ENCODE measurements around the gene PFAS. TPM values are rescaled to one million over a fixed set of nuclear protein-coding genes. Genes with fewer than 3 reads are reported as not detected.

PFAS gene
- total RNA-seq, 1 experiment from 2014 or later = 246 TPM

- no peak for TF ChIP-seq SOX15 (CRISPR knock-in tag; IDR thresholded peaks at IDR 0.05)
- peak; percentile 100 for TF ChIP-seq MYBL2 (CRISPR knock-in tag; IDR thresholded peaks at IDR 0.05)
- no peak for TF ChIP-seq ZNF396 (CRISPR knock-in tag; IDR thresholded peaks at IDR 0.05; ENCODE audit: borderline replicate concordance)
- TF ChIP-seq MAX (CRISPR knock-in tag; IDR thresholded peaks at IDR 0.05) = peak; percentile 98
- peak; percentile 90; the same call in 1 of the 2 replicates for TF ChIP-seq NR3C1 (CRISPR knock-in tag; conservative IDR thresholded peaks at IDR 0.05; ENCODE audit: low read depth)
- peak; percentile 39; the same call in 1 of the 2 replicates for TF ChIP-seq SMAD4 (CRISPR knock-in tag; IDR thresholded peaks at IDR 0.05)
- TF ChIP-seq NFYB (CRISPR knock-in tag; conservative IDR thresholded peaks at IDR 0.05; ENCODE audit: low read depth) = peak; percentile 83
- TF ChIP-seq RELA (CRISPR knock-in tag; IDR thresholded peaks at IDR 0.05; ENCODE audit: borderline replicate concordance) = peak; percentile 84; the same call in 1 of the 2 replicates
- TF ChIP-seq JAZF1 (CRISPR knock-in tag; IDR thresholded peaks at IDR 0.05) = no peak
- TF ChIP-seq NFE2L1 (CRISPR knock-in tag; IDR thresholded peaks at IDR 0.05) = peak; percentile 97
- no peak for TF ChIP-seq ELF4 (CRISPR knock-in tag; IDR thresholded peaks at IDR 0.05; ENCODE audit: low read depth)
- TF ChIP-seq ZNF671 (CRISPR knock-in tag; IDR thresholded peaks at IDR 0.05) = no peak
- TF ChIP-seq FOXP1 (CRISPR knock-in tag; IDR thresholded peaks at IDR 0.05; ENCODE audit: borderline replicate concordance) = peak; percentile 95
- TF ChIP-seq, protein P1, sequence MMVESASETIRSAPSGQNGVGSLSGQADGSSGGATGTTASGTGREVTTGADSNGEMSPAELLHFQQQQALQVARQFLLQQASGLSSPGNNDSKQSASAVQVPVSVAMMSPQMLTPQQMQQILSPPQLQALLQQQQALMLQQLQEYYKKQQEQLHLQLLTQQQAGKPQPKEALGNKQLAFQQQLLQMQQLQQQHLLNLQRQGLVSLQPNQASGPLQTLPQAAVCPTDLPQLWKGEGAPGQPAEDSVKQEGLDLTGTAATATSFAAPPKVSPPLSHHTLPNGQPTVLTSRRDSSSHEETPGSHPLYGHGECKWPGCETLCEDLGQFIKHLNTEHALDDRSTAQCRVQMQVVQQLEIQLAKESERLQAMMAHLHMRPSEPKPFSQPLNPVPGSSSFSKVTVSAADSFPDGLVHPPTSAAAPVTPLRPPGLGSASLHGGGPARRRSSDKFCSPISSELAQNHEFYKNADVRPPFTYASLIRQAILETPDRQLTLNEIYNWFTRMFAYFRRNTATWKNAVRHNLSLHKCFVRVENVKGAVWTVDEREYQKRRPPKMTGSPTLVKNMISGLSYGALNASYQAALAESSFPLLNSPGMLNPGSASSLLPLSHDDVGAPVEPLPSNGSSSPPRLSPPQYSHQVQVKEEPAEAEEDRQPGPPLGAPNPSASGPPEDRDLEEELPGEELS (CRISPR knock-in tag; IDR thresholded peaks at IDR 0.05) = peak; percentile 90
- TF ChIP-seq OVOL2 (CRISPR knock-in tag; IDR thresholded peaks at IDR 0.05; ENCODE audit: borderline replicate concordance) = no peak
- TF ChIP-seq CBFB (CRISPR knock-in tag; IDR thresholded peaks at IDR 0.05; ENCODE audit: low read depth) = peak; percentile 93
- TF ChIP-seq RORB (CRISPR knock-in tag; IDR thresholded peaks at IDR 0.05) = no peak
- TF ChIP-seq AR (CRISPR knock-in tag; IDR thresholded peaks at IDR 0.05) = no peak
- peak; percentile 26 for TF ChIP-seq USF2 (CRISPR knock-in tag; IDR thresholded peaks at IDR 0.05)
- TF ChIP-seq CREM (CRISPR knock-in tag; IDR thresholded peaks at IDR 0.05) = peak; percentile 84
- TF ChIP-seq FOXJ3 (CRISPR knock-in tag; IDR thresholded peaks at IDR 0.05; ENCODE audit: borderline replicate concordance) = no peak
- TF ChIP-seq ZMAT4 (CRISPR knock-in tag; IDR thresholded peaks at IDR 0.05) = no peak
- TF ChIP-seq, protein P2, sequence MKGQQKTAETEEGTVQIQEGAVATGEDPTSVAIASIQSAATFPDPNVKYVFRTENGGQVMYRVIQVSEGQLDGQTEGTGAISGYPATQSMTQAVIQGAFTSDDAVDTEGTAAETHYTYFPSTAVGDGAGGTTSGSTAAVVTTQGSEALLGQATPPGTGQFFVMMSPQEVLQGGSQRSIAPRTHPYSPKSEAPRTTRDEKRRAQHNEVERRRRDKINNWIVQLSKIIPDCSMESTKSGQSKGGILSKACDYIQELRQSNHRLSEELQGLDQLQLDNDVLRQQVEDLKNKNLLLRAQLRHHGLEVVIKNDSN (CRISPR knock-in tag; IDR thresholded peaks at IDR 0.05) = 0 out of 2 replicates have a peak, but pooled peaks have one; percentile 68
- TF ChIP-seq, protein P3, sequence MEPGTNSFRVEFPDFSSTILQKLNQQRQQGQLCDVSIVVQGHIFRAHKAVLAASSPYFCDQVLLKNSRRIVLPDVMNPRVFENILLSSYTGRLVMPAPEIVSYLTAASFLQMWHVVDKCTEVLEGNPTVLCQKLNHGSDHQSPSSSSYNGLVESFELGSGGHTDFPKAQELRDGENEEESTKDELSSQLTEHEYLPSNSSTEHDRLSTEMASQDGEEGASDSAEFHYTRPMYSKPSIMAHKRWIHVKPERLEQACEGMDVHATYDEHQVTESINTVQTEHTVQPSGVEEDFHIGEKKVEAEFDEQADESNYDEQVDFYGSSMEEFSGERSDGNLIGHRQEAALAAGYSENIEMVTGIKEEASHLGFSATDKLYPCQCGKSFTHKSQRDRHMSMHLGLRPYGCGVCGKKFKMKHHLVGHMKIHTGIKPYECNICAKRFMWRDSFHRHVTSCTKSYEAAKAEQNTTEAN (CRISPR knock-in tag; IDR thresholded peaks at IDR 0.05) = peak; percentile 85
- peak; percentile 33; the same call in 1 of the 2 replicates for TF ChIP-seq ZNF317 (CRISPR knock-in tag; IDR thresholded peaks at IDR 0.05; ENCODE audit: borderline replicate concordance, low read depth)
- TF ChIP-seq, protein P4, sequence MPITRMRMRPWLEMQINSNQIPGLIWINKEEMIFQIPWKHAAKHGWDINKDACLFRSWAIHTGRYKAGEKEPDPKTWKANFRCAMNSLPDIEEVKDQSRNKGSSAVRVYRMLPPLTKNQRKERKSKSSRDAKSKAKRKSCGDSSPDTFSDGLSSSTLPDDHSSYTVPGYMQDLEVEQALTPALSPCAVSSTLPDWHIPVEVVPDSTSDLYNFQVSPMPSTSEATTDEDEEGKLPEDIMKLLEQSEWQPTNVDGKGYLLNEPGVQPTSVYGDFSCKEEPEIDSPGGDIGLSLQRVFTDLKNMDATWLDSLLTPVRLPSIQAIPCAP (CRISPR knock-in tag; IDR thresholded peaks at IDR 0.05) = peak; percentile 72; the same call in 1 of the 2 replicates
- TF ChIP-seq FOXK1 (CRISPR knock-in tag; IDR thresholded peaks at IDR 0.05) = peak; percentile 82
- TF ChIP-seq E2F1 (CRISPR knock-in tag; IDR thresholded peaks at IDR 0.05) = peak; percentile 94
Observed at GRCh38 chr17:8209907-8210760, 39.0 kb upstream of the PFAS start, which contains the start of gene AURKB (continued).

Measured in WTC11 (cell line).